ENCODE data around the gene LMOD3. TPM values are rescaled to one million over a fixed set of nuclear protein-coding genes. Genes with fewer than 3 reads are reported as not detected.

LMOD3 gene
- total RNA-seq, 1 donor from 2014 or later: 0.63 TPM

GRCh38 chr3:69058947-69059224 is 63.5 kb downstream of the LMOD3 start:
- DNase-seq (ENCODE audit: low spot score): no peak

- DNase-seq (ENCODE audit: low spot score): no peak
Measured at GRCh38 chr3:69058180-69058946, 64.0 kb downstream of the LMOD3 start.

Other genes starting within 250 kb of the LMOD3 start
- 0.81 TPM for gene TAFA4, start 190.0 kb downstream of the LMOD3 start, total RNA-seq
- 45.2 TPM for gene EOGT, start 108.9 kb downstream of the LMOD3 start, total RNA-seq
- gene TMF1, start 70.3 kb downstream of the LMOD3 start, total RNA-seq: 38.4 TPM
- gene UBA3, start 42.2 kb downstream of the LMOD3 start, total RNA-seq: 59.1 TPM
- 125 TPM for gene ARL6IP5, start 37.7 kb downstream of the LMOD3 start, total RNA-seq